ENCODE results near the gene LYRM2.

DNA sequence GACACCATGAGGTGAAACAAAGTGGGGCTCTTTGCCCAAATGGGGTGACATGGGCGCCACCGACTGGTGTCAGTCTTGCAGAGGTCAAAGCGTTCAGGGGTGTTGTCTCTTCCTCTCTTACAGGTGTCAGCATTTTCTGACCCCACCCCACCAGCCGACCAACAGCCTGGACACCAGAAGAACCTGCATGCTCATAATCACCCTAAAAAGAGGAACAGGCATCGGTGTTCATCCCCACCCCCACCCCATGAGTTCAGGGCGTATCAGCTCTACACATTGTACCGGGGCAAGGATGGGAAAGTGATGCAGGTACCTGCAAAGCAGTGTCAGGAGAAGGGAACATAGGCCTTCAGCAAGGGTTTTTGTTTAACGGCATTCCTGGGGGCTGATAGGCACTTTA lies 14.8 kb downstream of the LYRM2 start:
- TF ChIP-seq CTCF (conservative IDR thresholded peaks at IDR 0.05) (no peak), ZFX (IDR thresholded peaks at IDR 0.05) (no peak)

All from C4-2B (cell line).